ENCODE results near the gene SNX1.
"Not testable (repeated sequence)": the region's sequence is repeated elsewhere in the genome, so short reads cannot be mapped to it uniquely, and the experiment has no call there.

The SNX1 gene, protein sequence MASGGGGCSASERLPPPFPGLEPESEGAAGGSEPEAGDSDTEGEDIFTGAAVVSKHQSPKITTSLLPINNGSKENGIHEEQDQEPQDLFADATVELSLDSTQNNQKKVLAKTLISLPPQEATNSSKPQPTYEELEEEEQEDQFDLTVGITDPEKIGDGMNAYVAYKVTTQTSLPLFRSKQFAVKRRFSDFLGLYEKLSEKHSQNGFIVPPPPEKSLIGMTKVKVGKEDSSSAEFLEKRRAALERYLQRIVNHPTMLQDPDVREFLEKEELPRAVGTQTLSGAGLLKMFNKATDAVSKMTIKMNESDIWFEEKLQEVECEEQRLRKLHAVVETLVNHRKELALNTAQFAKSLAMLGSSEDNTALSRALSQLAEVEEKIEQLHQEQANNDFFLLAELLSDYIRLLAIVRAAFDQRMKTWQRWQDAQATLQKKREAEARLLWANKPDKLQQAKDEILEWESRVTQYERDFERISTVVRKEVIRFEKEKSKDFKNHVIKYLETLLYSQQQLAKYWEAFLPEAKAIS

DNA sequence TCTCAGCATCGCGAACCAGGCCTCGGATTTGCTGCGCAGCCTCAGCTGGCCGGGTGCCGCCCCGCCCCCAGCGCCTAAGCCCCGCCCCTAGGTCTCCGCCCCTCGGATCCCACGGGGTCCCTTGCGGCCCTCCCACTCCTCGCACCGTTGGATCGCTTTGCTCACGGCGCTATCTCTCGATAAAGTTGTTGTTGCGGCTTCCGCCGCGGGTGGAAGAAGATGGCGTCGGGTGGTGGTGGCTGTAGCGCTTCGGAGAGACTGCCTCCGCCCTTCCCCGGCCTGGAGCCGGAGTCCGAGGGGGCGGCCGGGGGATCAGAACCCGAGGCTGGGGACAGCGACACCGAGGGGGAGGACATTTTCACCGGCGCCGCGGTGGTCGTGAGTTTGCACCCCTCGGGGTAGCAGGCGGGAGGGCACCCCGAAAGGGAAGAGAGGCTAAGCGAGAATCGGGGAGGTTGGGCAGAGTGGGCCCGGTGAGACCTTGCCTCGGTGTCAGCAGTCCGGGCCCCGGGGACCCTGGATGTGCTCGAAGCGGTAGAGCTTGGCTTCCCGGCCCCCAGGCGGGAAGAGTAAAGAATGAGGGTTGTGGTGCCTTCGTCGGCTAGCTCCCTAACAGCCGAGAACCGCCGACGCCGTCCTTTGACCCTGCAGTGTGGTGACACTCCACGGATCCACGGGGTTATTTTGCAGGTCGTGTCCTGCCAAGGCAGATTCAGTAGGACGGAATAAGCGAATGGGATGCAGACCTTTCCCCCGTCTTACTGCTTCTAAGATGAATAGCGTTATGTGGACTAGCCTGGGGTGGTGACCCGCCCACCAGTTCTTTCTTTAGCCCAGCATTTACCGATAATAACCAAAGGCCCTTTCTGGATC, at the start of gene SNX1:
TSS of gene SNX1 (plus strand) at position 188 of the 873 bp plus-strand sequence. CDS start at position 220, 32 bp downstream.
- DNase-seq = peak; percentile 86 to 95

DNA sequence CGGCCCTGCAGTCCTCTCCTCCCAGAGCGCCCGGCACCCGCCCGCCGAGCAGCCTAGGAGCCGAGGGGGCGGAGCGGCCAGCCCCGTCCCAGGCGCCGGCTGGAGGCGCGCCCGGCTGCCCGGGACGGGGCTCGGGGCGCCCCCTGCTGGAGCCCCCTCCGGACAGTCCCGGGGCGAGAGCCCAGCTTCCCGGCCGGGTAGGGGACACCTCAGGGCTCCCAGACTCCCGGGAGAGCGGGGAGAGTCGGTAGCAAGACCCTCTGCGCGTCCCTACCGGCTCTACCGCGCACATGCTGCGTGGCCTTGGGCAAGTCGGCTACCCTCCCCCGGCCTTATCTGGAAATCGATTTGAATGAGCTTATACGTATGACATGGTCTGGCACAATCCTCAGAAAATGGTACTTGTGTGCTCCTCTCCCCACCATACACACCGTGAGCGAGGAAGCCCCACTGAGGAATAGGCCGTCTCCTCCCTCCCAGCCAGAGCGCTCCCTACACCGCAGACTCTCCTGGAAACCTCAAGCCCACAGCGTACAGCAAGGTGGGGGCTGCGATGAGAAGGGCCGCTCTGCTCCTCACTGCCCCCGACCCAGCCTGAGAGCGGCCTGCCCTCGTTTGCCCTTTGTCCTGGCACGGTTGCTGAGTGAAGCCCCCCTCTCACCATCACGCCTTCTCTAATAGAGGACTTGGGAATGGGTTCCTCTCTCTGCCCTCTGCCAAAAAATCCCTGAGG, 49.2 kb upstream of the SNX1 start, which contains the start of gene DAPK2:
TSS of gene DAPK2 (minus strand) at position 65 of the 733 bp plus-strand sequence. CDS start 6,224 bp downstream, outside the sequence.
- DNase-seq = peak; percentile 20 to 48

DNA sequence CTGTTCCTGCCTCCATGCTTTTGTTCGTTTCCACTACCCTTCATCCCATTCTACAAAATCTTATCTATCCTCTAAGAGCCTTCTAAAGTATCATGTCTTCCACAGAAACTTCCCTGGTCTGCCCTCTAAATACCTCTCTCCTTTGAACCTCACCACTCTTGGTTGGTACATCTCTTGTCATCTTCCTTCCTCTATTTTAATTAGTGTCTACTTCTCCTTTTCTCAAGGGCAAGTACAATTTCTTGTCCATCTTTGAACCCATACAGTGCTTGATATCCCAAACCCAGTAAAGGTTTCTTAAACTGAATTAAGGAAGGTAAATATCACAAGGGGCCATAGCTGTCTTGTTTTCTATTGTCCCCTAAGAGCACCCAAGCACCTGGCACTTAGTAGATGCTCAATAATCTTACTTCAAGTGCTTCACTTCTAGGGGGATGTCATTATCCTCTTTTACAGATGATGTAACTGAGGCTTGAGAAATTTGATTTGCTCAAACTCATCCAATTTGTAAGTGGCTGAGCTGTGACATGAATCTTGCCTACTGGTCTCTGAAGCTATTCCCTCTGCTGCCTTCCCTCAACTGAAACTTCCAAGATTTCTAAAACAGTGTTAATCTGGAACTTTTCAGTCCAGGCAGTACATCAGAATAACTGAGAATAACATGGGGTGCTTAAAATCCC, 46.9 kb upstream of the SNX1 start:
- no peak for DNase-seq

DNA sequence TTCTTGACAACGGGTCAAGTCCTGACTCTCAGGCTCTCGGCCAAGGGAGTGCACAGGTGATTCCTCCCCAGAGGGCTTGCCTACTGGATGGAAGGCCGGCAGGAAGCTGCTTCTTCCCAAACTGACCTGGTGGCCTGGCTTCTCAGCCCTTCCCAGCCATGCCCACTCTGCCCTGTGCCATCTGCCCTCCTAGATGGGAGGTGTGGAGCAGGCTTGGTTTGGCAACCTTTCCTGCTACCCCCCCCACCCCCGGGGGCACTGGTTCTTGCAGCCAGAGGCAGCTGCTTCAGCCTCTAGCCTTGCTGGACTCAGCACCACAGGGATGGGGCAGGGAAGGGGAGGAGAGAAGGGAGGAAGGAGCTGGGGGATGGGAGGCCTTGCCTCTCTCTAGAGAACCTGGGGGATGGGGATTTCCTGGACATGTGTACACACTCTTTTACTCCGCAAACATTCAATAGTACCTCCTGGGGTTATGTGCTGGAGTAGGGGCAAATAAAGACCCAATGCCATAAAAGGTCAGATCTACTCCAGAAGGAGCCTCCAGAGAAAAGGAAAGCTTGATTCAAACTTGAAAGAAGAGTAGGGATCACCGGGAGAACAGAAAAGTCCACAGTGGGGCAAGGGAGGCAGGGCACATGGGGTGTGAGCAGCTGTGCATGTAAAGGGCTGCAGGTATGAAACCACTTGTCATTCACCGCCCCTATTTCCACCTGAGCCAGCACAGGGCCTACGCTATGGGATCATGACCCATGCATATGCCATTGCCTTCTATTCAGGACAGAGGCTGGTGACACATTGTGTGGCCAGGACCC, 45.3 kb upstream of the SNX1 start:
- no peak for DNase-seq

DNA sequence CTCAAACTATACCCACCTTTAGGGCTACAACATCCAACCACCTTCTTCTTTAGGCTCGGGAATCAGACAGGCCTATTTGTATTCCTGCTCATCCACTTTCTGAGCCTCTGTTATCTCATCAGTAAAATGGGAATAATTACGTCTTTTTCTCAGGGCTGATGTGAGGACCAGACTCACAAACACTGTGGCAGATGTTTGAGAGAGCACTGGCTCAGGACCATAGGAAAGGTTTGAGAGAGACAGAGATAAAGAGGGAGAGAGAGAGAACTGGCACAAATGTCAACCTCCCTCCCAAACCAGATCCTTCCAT, 44.7 kb upstream of the SNX1 start:
- DNase-seq = no peak

DNA sequence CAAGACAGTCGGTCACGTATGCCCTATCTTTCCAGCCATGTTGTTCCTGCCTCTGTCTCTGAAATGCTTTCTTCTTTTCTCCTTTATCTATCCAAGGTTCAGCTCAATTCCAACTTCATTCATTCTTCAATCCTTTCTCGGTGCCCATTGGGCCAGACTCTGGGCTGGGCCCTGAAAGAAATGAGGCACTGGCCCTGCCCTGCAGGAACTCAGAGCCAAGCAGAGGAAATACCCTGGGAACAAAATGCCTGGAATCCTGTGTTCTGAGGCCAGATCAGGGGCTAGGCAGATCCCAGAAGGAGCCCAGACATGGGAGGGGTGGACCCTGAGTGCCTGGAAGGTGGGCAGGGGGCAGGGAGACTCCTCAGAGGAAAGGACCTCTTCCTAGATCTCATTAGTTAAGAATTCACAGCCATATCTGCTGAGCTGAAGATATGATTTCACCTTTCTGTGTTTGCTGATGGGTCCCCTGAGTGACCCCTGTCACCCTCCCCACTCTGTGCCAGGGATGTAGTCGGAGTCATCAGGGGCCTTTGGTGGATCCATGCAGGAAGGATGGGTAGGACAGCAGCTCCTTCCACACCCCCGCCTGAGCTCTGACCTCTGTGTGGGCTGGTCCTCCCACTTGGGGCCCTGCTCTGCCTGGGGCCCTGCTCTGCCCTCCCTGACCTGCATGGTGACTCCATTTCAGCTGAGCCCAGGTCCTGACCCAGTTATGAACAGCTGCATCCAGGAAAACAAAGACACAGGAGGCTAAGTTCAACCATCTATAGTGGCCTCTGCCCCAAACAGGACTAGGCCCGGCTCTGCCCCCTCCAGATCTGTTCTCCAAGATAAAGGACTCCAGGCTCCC, 44.1 kb upstream of the SNX1 start:
- no peak for DNase-seq

DNA sequence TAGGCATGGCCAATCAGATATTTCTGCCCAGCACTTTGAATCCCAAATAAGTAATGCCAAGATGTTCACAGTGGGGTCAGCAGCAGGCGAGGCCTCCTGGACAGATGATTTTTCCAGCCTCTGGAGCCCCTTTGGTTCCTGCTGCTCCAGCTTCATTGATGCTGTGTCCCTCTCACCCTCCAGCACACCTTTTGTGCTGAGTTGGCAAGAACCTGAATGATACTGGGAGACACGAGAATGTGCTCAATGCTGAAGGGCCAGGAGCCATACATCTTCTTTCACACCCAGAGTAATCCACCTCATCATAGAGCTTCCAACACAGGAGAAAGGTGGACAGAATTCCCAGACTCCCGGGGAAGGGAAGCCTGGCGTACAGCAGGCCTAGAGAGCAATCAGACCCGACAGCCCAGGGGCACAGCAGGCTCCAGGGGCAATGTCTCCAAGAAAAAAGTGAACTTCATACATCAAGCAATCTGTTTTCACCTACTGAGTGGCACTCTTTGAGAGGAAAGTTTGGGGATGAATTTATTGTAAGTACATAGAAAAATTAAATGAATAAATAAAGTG, 42.8 kb upstream of the SNX1 start:
- DNase-seq = no peak

DNA sequence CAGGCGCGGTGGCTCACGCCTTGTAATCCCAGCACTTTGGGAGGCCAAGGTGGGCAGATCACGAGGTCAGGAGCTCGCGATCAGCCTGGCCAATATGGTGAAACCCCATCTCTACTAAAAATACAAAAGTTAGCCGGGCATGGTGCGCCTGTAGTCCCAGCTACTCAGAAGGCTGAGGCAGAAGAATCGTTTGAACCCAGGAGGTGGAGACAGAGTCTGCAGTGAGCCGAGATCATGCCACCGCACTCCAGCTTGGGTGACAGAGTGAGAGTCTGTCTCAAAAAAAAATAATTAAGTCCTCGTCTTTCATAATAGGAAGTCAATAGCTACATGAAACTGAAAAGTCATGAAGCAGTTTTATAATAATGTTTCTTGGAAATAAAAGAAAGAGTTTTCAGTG, 42.1 kb upstream of the SNX1 start:
- DNase-seq = not testable (repeated sequence)

DNA sequence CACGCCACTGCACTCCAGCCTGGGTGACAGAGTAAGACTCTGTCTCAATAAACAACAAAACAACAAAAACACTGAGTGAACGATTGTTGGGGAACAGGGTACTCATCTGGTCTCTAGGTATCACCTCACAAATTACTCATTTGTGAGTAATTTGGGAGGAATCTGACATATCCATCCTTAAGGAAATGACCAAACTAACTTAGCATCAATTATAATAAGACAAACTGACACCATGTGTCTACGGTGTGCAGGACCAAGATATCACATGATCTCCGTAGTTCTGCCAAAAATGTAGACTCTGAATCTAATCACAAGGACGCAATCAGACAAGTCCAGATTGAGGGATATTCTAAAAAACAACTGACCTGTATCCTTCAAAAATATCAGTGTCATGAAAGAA, 37.5 kb upstream of the SNX1 start:
- peak in 1 of 2 experiments; percentile 58 for DNase-seq

DNA sequence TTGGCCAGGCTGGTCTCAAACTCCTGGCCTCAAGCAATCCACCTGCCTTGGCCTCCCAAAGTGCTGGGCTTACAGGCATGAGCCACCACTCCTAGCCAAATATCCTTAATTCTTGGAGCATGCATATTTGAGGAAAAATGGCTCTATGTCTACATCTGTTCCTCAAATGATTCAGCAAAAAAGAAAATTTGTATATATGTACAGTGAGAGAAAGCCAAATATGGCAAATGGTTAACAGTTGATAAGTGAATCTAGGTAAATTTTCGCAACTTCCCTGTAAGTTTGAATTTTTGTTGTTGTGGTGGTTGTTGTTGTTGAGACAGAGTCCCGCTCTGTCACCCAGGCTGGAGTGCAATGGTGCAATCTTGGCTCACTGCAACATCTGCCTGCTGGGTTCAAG, 36.7 kb upstream of the SNX1 start:
- DNase-seq = not testable (repeated sequence)

DNA sequence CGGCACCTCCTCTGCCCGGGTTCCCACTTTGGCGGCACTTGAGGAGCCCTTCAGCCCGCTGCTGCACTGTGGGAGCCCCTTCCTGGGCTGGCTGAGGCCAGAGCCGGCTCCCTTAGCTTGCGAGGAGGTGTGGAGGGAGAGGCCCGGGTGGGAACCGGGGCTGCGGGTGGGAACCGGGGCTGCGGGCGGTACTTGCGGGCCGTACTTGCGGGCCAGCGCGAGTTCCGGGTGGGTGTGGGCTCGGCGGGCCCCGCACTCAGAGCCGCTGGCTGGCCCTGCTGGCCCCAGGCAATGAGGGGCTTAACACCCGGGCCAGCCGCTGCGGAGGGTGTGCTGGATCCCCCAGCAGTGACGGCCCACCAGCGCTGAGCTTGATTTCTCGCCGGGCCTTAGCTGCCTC, 35.1 kb upstream of the SNX1 start:
- no peak for DNase-seq

DNA sequence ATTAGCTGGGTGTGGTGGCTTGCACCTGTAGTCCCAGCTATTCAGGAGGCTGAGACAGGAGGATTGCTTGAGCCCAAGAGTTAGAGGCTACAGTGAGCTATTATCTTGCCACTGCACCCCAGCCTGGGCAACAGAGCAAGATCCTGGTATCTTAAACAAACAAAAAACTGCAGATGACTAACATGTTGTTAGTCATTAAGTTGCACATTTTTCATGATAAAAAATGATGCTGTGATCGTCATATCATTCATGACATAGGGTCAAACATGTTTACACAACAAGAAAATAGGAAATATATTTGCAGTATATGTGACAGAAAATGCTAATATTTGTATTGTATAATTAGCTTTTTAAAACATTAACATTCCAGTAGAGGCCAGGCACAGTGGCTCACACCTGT, 29.3 kb upstream of the SNX1 start:
- DNase-seq = no peak

DNA sequence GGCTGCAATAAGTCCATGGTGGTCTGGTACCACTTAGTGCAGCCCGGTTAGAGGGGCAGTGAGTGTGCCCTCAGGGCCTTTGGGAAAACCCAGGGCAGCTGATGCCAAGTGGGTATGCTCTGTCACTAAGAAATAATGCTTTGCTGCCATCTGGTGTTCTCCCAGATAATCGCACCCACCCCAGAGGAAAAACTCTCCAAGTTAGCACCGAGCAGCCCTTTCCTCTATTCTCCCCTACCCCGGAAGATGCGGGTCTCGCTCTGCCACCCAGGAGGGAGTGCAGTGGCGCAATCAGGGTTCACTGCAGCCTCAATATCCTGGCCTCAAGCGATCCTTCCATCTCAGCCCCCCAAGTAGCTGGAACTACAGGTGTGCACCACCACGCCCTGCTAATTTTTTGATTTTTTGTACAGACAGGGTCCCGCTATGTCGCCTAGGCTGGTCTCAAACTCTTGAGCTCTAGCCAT, 28.2 kb upstream of the SNX1 start:
- DNase-seq = peak in 1 of 2 experiments; percentile 50

DNA sequence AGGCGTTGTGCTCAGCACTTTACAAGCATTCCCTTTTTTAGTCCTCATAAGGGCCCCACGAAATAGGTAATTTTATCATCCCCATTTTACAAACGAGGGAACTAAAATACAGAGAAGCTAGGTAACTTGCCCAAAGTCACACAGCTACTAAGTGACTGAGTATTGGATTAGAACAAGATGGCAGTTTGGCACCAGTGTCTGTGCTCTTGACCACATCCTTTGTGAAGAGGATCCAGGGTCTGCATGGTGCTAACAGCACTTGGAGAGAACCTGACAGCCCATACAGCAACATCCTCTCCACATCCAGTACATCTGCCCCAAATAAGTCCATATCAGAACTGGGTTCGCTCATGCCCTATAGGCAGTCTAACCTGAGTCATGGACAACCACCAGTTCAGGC, 27.6 kb upstream of the SNX1 start:
- no peak for DNase-seq

DNA sequence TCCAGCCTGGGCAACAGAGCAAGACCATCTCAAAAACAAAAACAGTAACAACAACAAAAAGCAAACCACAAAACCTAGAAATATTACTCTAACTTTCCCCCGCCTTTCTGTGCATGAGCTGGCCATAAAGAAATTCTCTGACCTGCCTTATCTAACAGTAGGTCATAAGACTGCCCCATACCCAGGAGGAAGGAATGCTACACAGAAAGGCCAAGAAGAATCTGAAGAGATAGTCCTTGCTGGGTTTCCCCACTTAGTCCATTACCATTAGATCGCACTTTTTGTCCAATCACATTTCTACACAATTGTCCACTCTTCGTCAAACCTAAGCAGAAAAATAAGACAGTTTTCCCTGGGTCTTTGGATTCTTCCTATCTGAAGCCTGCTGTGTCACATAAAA, 25.7 kb upstream of the SNX1 start:
- no peak for DNase-seq

DNA sequence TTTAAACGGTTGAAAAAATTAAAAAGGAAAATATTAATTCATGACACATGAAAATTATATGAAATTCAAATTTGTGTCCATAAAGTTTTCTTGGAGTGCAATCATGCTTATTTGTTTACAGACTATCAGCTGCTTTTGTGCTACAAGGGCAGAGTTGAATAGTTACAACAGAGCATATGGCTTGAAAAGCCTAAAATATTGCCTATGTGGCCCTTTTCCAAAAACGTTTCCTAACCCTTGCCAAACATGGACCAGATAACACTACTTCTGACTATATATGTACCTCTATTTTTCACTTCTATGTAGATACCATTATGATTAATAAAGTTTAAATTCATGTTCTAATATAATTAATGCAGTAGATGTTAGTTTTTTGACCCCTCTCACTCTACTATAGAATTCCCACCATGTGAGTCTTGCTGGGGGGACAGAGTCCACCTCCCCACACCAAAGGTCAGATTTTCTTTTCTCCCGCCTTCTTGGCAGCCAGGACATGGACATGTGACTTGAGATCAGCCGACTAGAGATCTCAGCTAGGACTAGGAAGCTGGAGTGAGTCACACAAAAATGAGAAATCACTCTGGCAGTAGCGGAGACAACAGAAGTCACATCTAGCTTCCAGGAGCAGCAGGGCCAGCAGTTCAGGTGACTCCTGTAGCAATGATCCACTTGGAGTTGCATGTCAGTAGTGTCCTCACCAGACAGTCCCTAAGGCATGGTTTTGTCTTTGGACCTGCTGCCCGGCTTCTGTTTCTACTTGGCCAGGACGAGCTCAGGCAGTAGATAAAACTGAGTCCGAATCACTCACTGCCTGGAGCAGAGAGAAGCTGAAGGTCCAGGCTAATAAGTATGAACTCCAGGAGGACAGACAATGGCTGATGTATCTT, 24.6 kb upstream of the SNX1 start:
- no peak for DNase-seq

DNA sequence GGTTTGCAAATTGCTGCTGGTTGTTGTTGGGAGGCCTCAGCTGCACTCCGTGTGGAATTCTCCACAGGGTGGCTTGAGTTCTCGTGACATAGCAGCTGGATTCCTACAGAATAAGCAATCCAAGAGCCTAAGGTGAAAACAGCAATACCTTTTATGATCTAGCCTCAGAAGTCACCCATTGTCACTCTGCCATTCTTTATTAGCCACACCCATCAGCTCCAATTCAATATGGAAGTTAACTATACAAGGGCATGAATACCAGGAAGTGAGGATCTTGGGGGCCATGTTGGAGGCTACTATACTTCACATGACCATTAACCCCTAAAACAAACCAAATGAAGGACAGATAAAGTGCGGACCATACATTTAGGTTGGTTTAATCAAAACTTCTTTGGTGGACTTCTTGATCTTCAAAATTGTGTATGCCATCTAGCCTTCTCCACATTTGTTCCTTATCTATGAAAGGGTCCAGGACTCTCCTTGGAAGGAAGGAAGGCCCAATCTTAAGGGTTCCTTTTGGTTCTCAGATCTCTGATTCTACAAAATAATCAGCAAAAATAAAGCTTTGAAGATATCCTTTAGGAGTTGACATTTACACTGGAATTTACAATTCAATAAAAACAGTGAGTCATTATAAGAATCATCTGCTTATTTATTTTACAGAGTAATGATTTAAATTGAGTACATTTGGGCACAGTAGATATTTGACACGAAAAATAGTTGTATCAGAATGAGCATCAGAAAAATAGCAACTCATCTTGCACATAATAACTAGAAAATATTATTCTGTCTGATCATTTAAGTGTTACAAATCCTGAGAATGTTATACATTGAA, 23.6 kb upstream of the SNX1 start:
- DNase-seq = no peak

DNA sequence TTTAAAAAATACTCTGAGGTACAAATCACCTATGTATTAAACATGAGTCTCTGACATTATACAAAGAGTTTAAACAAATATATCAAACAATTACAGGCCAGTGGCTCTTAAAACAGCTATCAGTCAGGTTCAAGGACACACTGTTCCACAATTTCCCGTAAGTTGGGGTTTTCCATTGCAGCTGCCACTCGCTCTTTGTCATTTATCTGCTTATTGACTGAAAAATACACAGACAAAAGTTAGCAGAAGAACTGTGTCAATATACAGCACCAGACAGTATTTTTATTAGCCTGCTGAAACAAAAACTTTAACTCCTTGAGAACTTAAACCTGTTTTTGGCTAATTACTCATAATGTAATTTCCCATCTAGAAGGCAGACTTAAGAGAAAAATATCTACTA, 23.0 kb upstream of the SNX1 start:
- DNase-seq = no peak
